GM13976 (cell line): Measurements from ENCODE around the gene TRPM2.

Experiments used
- DNase-seq: peaks from one replicate; pipeline ENCODE4 v3.0.0; 2012; ENCODE audit warnings: low spot score
- in situ Hi-C: fragments of 300-500 bp; cut with MboI; formaldehyde crosslinking; loops from one replicate; pipeline ENCODE4 v1.12.0; 2022; ENCODE audit warnings: low sequenced_read_pairs, mixed read lengths, inconsistent platforms; ENCODE audit not compliant: unreplicated experiment
- TF ChIP-seq, protein P1 (sequence below): IDR thresholded peaks from 2 replicates; pipeline ENCODE4 v1.5.1; 2012; ENCODE audit warnings: borderline replicate concordance, mild to moderate bottlenecking; ENCODE audit not compliant: insufficient read depth; ENCODE audit errors: extremely low read depth, missing control alignments, control extremely low read depth

Gene TRPM2

GRCh38 chr21:44418108-44418875 lies 64.9 kb downstream of the TRPM2 start:
- no peak for DNase-seq
- in situ Hi-C loops = no loop called here
- TF ChIP-seq, protein P1, sequence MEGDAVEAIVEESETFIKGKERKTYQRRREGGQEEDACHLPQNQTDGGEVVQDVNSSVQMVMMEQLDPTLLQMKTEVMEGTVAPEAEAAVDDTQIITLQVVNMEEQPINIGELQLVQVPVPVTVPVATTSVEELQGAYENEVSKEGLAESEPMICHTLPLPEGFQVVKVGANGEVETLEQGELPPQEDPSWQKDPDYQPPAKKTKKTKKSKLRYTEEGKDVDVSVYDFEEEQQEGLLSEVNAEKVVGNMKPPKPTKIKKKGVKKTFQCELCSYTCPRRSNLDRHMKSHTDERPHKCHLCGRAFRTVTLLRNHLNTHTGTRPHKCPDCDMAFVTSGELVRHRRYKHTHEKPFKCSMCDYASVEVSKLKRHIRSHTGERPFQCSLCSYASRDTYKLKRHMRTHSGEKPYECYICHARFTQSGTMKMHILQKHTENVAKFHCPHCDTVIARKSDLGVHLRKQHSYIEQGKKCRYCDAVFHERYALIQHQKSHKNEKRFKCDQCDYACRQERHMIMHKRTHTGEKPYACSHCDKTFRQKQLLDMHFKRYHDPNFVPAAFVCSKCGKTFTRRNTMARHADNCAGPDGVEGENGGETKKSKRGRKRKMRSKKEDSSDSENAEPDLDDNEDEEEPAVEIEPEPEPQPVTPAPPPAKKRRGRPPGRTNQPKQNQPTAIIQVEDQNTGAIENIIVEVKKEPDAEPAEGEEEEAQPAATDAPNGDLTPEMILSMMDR = no peak

GRCh38 chr21:44418876-44419230 lies 65.4 kb downstream of the TRPM2 start:
- in situ Hi-C loops = no loop called here
- TF ChIP-seq, protein P1 = no peak
- no peak for DNase-seq

DNA sequence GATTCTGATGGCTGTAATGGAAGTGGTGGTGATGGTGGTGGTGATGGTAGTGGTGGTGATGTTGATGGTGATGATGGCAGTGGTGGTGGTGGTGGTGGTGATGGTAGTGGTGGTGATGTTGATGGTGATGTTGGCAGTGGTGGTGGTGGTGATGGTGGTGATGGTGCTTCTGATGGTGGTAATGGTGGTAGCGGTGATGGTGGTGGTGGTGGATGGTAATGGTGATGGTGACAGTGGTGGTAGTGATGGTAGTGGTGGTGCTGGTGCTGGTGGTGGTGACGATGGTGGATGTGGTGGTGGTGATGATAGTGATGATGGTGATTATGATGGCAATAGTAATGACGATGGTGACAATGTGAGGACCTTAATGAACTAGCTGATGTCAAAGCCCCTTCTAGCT lies 66.3 kb downstream of the TRPM2 start:
- in situ Hi-C loops = no loop called here
- TF ChIP-seq, protein P1 = no peak
- DNase-seq = no peak

DNA sequence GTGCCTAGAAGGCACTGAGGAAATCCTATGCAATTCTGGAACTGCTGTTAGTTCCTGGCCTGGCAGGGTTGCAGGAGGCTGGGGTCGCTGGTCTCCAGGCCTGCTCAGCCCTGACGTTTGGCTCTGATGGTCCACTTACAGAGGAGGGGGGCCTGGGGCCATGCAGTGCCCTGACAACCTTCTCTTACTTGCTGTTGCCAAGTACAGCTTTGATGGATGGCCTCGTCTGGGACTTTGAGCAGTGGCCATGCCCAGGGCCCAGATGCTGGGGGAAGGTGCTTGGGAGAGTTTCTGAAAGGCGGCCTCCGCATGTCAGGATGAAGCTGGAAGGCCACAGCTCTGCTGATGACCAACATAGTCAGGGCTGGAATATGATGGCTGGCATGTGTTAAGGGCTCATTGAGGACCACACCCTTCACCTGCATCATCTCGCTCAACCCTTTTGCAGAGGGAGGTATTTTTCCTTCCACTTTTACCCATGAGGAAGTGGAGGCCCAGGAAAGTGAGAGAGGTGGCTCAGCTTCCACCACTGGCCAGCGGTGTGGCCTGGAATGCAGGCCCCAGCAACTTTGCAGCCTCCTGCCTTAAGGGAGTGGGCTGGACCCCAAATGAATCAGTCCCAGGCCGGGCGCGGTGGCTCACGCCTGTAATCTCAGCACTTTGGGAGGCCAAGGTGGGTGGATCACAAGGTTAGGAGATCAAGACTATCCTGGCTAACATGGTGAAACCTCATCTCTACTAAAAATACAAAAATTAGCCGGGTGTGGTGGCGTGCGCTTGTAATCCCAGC lies 67.2 kb downstream of the TRPM2 start:
- TF ChIP-seq, protein P1 = no peak
- in situ Hi-C loops = no loop called here
- DNase-seq = no peak

DNA sequence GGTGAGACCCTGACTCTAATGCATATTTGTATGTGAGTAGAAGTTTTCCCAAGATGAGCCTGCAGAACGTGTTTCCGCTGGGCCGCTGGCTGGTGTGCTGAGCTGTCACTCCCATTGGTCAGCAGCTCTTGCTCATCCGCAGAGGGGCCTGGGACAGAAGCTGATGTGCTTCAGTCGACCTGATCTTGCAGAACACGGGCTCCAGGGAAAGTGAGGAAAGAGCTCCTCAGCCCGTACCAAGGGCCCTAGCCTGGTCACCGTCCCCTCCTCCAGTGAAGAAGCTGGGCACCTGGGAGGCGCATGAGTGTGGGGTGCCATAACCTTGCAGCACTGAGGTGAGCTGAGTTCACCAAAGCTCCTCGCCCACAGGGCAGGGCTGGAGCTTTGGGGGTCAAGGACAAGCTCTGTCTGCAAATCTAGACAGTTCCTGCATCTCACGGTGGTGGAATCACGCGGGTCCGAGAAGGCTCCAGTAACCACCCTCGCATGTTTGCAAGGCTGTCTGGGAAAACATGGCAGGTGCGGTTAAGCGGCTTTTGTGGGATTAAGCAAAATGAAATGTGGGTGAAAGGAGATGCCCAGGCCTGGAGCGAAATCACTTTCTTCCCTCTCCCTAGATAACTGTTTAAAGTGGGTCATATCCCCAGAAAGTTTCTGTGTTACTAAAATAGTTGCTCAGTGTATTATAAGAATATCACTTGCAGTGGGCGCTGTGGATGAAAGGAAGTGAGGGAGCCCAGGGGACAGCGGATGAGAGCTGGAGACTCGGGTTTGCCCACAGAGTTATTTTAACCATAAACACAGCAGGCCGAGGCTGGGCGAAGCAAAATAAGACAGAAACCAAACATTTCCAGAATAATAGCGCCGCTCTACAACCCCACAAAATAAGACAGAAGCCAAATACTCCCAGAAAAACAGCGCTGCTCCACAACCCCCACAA lies 68.8 kb downstream of the TRPM2 start:
- DNase-seq = no peak
- in situ Hi-C loops = no loop called here
- TF ChIP-seq, protein P1 = no peak

GRCh38 chr21:44423312-44423821 lies 69.9 kb downstream of the TRPM2 start:
- no peak for DNase-seq
- TF ChIP-seq, protein P1 = no peak
- in situ Hi-C loops = no loop called here
